Activated naive CD4-positive, alpha-beta T cell treated with anti-CD3 and anti-CD28 coated beads, Interleukin-2, amount 10 ng/mL, durations not matched to agents 5 hours and 36 hours (primary cell): ENCODE data around the gene P4HA1. TPM values are rescaled to one million over a fixed set of nuclear protein-coding genes. Genes with fewer than 3 reads are reported as not detected.

Experiments used
- total RNA-seq, 2 experiments: library from RNA; stranded (reverse); gene quantifications; one replicate each; pipeline ENCODE4 v1.2.3, GENCODE V29; 2021

Gene P4HA1
- 10 to 100 TPM; 44.3 to 46.6 TPM for total RNA-seq

DNA sequence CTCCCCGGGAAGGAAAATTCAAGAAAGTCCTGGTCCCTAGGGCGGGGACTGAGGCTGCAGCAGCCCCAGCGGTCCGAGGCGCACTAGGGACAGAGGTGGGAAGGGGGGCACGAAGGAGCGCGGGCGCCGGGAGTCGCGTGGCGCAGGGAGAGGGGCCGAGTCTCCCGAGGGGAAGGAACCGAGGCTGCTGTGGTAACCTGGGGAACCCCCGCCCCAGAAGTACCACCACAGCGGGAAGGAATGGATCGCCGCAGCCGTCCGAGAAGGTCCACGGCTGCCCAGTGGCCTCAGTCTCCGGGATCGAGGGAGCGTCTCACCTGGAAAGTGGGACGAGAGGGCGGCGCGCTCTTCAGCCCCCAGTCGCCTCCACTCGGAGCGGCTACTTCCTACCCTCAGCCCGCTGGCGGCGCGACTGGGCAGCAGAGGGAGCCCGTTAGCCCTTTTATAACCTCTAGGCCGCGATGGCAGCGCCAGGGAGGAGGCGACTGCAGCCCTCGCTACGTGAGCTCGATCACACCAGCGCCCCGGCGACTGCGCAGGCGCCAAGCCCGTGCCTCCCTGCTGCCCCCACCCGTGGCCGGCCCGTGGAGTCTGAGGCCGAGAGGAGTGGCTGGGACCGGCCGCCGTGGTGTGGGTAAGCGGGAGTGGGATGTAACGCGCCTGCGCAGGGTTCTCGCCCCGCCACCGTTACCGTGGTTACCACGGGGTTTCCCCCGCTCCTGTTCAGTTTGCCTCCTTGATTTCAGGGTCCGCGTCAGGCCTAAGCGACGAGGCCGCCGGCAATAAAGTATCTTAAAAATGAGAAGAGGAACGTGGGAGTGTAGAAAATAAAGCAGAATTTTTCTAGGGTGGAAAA lies at the start of gene P4HA1:
TSS of gene P4HA1 (minus strand) at position 418 of the 856 bp plus-strand sequence. CDS start 21,983 bp downstream, outside the sequence.

DNA sequence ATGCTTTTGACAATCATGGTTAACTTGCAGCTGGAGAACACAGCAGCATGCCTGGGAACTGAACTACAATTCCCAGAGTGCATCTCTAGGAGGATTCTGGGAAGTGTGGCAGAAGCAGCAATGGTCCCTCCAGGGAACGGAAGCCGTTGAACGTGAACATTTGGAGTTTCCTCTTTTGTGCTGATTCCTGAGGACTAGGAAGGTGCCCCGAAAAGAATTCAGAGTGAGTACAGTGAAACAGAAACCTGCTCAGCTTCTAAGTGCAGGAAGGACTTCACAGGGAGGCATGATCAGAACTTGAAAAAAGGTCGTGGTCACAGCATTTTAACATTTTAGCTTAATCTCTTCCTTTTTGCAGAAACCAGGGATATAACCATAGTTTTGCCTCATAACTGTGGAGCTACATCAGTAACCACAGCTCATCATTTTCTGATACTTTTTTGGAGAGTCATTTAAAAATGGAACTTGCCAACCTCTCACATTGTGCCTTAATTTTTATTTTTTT lies 13.7 kb upstream of the P4HA1 start, which contains the start of gene NUDT13:
TSS of gene NUDT13 (plus strand) at position 111 of the 505 bp plus-strand sequence. CDS start 3,911 bp downstream, outside the sequence.

Other genes with a start within 250 kb of the P4HA1 start
- not detected for gene OIT3, start 203.1 kb downstream of the P4HA1 start, total RNA-seq
- not detected for gene PLA2G12B, start 142.1 kb downstream of the P4HA1 start, total RNA-seq
- gene NUDT13, start 13.6 kb upstream of the P4HA1 start, total RNA-seq = 1 to 10 TPM; 1.2 to 1.3 TPM
- 10 to 100 TPM; 27.0 to 30.1 TPM for gene ECD, start 71.1 kb upstream of the P4HA1 start, total RNA-seq
- gene FAM149B1, start 71.3 kb upstream of the P4HA1 start, total RNA-seq = 10 to 100 TPM; 16.3 to 18.8 TPM
- gene DNAJC9, start 150.4 kb upstream of the P4HA1 start, total RNA-seq = 10 to 100 TPM; 42.7 to 43.8 TPM
- gene MRPS16, start 155.8 kb upstream of the P4HA1 start, total RNA-seq = 10 to 100 TPM; 73.2 to 74.2 TPM